HCT116 (cell line): ENCODE data around the gene EIF3L. TPM values are rescaled to one million over a fixed set of nuclear protein-coding genes. Genes with fewer than 3 reads are reported as not detected.

Experiments
- ATAC-seq: fragments of 200-7000 bp; cut with Tn5 transposase; 2 replicates; pipeline ENCODE4 v1.9.1; 2020; ENCODE audit warnings: mild to moderate bottlenecking, moderate library complexity
- BruUV-seq: library from RNA; stranded (reverse); fragments of 400-500 nt; replicated peaks from 2 replicates; lab custom pipeline; 2021; lab: Mats Ljungman, UMichigan
- CTCF ChIA-PET: fragments of 300-600 bp; sonication (Branson Sonifier 250); formaldehyde crosslinking; loops from one replicate; lab custom pipeline; 2021; ENCODE audit warnings: antibody characterized with exemption; lab: Charles Lee
- POLR2A ChIA-PET: fragments of 300-600, 350-600 bp; sonication (Branson Sonifier 250); formaldehyde crosslinking; loops from one replicate; lab custom pipeline; 2021; ENCODE audit warnings: antibody characterized with exemption; lab: Charles Lee
- RAD21 ChIA-PET, 2 experiments: fragments of 300-600 bp; sonication (Branson Sonifier 250); formaldehyde crosslinking; loops; one replicate each; lab custom pipeline; 2023; ENCODE audit warnings: low total read pairs in 2 of 2; ENCODE audit not compliant: uncharacterized antibody in 2 of 2, unreplicated experiment in 2 of 2, low non-redundant PET in 1 of 2; lab: Charles Lee
- DNase-seq: peaks from one replicate; pipeline ENCODE4 v3.0.0-alpha.2; 2010; ENCODE audit warnings: low read depth, low spot score
- H2AFZ ChIP-seq: fragments of 200-600 bp; shearing (Covaris generic), sonication (generic); 2 replicates; pipeline ENCODE4 v1.6.1; 2017; ENCODE audit warnings: low read depth, mixed run types, mixed read lengths, antibody characterized with exemption, low read length; ENCODE audit not compliant: poor library complexity, severe bottlenecking
- H3K27ac ChIP-seq: 2 replicates; pipeline ENCODE4 v1.5.1; 2012; ENCODE audit warnings: low read depth, low read length
- H3K27me3 ChIP-seq: fragments of 200-600 bp; sonication (generic); 2 replicates; pipeline ENCODE4 v1.6.1; 2016; ENCODE audit warnings: mixed run types, low read length, mixed read lengths; ENCODE audit not compliant: insufficient read depth
- H3K36me3 ChIP-seq, 2 experiments: fragments of 200-500 bp in 1 of 2; fragments of 200-600 bp in 1 of 2; sonication (Bioruptor generic) in 1 of 2; sonication (generic) in 1 of 2; 2 replicates each; pipeline versions ENCODE4 v1.5.1 to v1.6.1; 2014 to 2016; ENCODE audit warnings: low read length in 2 of 2, inconsistent platforms in 1 of 2, mixed read lengths in 1 of 2, mixed run types in 1 of 2; ENCODE audit not compliant: insufficient read depth in 2 of 2, control insufficient read depth in 1 of 2
- H3K4me1 ChIP-seq, 2 experiments: fragments of 200-600 bp in 1 of 2; sonication (generic) in 1 of 2; 2 replicates each; pipeline versions ENCODE4 v1.5.1 to v1.6.1; 2012 to 2017; ENCODE audit warnings: low read length in 2 of 2, inconsistent platforms in 1 of 2, mild to moderate bottlenecking in 1 of 2, mixed read lengths in 1 of 2, mixed run types in 1 of 2, moderate library complexity in 1 of 2; ENCODE audit not compliant: insufficient read depth in 2 of 2, control insufficient read depth in 1 of 2
- H3K4me2 ChIP-seq: fragments of 200-600 bp; sonication (generic); 2 replicates; pipeline ENCODE4 v1.6.1; 2017; ENCODE audit warnings: mixed run types, low read length, mixed read lengths
- H3K4me3 ChIP-seq, 2 experiments: fragments of 200-600 bp in 1 of 2; sonication (generic) in 1 of 2; replicated peaks in 1 of 2; 2 replicates each; pipeline ENCODE4 v1.5.1; 2011 to 2016; ENCODE audit warnings: low read length in 2 of 2, control low read depth in 1 of 2, low read depth in 1 of 2, mild to moderate bottlenecking in 1 of 2, mixed read lengths in 1 of 2, mixed run types in 1 of 2
- H3K79me2 ChIP-seq: fragments of 200-600 bp; sonication (generic); 2 replicates; pipeline ENCODE4 v1.6.1; 2017; ENCODE audit warnings: mild to moderate bottlenecking, mixed run types, low read length, moderate library complexity, mixed read lengths; ENCODE audit not compliant: insufficient read depth
- H3K9ac ChIP-seq: fragments of 200-600 bp; sonication (generic); 2 replicates; pipeline ENCODE4 v1.6.1; 2016; ENCODE audit warnings: low read length, mixed read lengths
- H3K9me2 ChIP-seq: fragments of 200-600 bp; sonication (generic), shearing (Covaris generic); 2 replicates; pipeline ENCODE4 v1.6.1; 2017; ENCODE audit warnings: mixed run types, mild to moderate bottlenecking, moderate library complexity; ENCODE audit not compliant: insufficient read depth
- H3K9me3 ChIP-seq, 2 experiments: fragments of 200-500 bp in 1 of 2; fragments of 200-600 bp in 1 of 2; sonication (Bioruptor generic) in 1 of 2; sonication (generic) in 1 of 2; 2 replicates each; pipeline ENCODE4 v1.6.1; 2014 to 2017; ENCODE audit warnings: low read length in 2 of 2, mixed read lengths in 2 of 2, inconsistent platforms in 1 of 2, low read depth in 1 of 2, mild to moderate bottlenecking in 1 of 2, mixed run types in 1 of 2, moderate library complexity in 1 of 2; ENCODE audit not compliant: control insufficient read depth in 1 of 2, insufficient read depth in 1 of 2
- H4K20me1 ChIP-seq: fragments of 200-600 bp; sonication (generic), shearing (Covaris generic); 2 replicates; pipeline ENCODE4 v1.6.1; 2017; ENCODE audit warnings: mixed run types, mild to moderate bottlenecking, moderate library complexity; ENCODE audit not compliant: insufficient read depth
- ATF3 ChIP-seq: IDR thresholded peaks from 2 replicates; pipeline ENCODE4 v1.6.1; 2012
- CBX3 ChIP-seq: IDR thresholded peaks from 2 replicates; pipeline ENCODE4 v1.6.1; 2012; ENCODE audit warnings: low read depth
- CEBPB ChIP-seq: IDR thresholded peaks from 2 replicates; pipeline ENCODE4 v1.6.1; 2012; ENCODE audit warnings: low read depth
- CTCF ChIP-seq, 3 experiments: fragments of 200-600 bp in 1 of 3; sonication (generic) in 1 of 3; IDR thresholded peaks in 2 of 3; conservative IDR thresholded peaks in 1 of 3; 2 replicates each; pipeline ENCODE4 v1.5.1; 2012 to 2017; ENCODE audit warnings: low read depth in 2 of 3, low read length in 2 of 3, antibody characterized with exemption in 1 of 3, borderline replicate concordance in 1 of 3, control low read depth in 1 of 3, mild to moderate bottlenecking in 1 of 3, mixed read lengths in 1 of 3, mixed run types in 1 of 3, moderate library complexity in 1 of 3; ENCODE audit not compliant: insufficient read depth in 1 of 3
- EGR1 ChIP-seq: IDR thresholded peaks from 2 replicates; pipeline ENCODE4 v1.6.1; 2012; ENCODE audit warnings: low read depth
- ELF1 ChIP-seq: IDR thresholded peaks from 2 replicates; pipeline ENCODE4 v1.6.1; 2012; ENCODE audit warnings: low read depth, borderline replicate concordance
- EZH2 ChIP-seq: fragments of 200-600 bp; sonication (generic); IDR thresholded peaks from 2 replicates; pipeline ENCODE4 v1.6.1; 2017; ENCODE audit warnings: antibody characterized with exemption, mixed run types
- EZH2phosphoT487 ChIP-seq: fragments of 200-600 bp; IDR thresholded peaks from 2 replicates; pipeline ENCODE4 v1.6.1; 2018; ENCODE audit warnings: antibody characterized with exemption, borderline replicate concordance
- FOSL1 ChIP-seq: IDR thresholded peaks from 2 replicates; pipeline ENCODE4 v1.6.1; 2012; ENCODE audit warnings: low read depth
- JUND ChIP-seq: IDR thresholded peaks from 2 replicates; pipeline ENCODE4 v1.6.1; 2012
- POLR2A ChIP-seq: IDR thresholded peaks from 2 replicates; pipeline ENCODE4 v1.7.0; 2011; ENCODE audit warnings: borderline replicate concordance; ENCODE audit not compliant: insufficient read depth, insufficient read length; ENCODE audit errors: extremely low read depth
- RAD21 ChIP-seq: IDR thresholded peaks from 2 replicates; pipeline ENCODE4 v1.6.1; 2012; ENCODE audit warnings: low read depth, mild to moderate bottlenecking
- REST ChIP-seq: IDR thresholded peaks from 2 replicates; pipeline ENCODE4 v1.6.1; 2012; ENCODE audit warnings: low read depth
- SIN3A ChIP-seq: IDR thresholded peaks from 2 replicates; pipeline ENCODE4 v1.6.1; 2012; ENCODE audit warnings: low read depth
- SP1 ChIP-seq: IDR thresholded peaks from 2 replicates; pipeline ENCODE4 v1.6.1; 2012; ENCODE audit warnings: low read depth
- TCF7L2 ChIP-seq: IDR thresholded peaks from 2 replicates; pipeline ENCODE4 v1.7.0; 2011; ENCODE audit warnings: borderline replicate concordance, inconsistent platforms; ENCODE audit not compliant: insufficient read depth, insufficient read length; ENCODE audit errors: extremely low read depth
- YY1 ChIP-seq: IDR thresholded peaks from 2 replicates; pipeline ENCODE4 v1.6.1; 2011; ENCODE audit warnings: low read length, low read depth, moderate library complexity, mild to moderate bottlenecking; ENCODE audit not compliant: insufficient replicate concordance; ENCODE audit errors: extremely low read depth
- ZBTB33 ChIP-seq: IDR thresholded peaks from 2 replicates; pipeline ENCODE4 v1.6.1; 2011; ENCODE audit warnings: mild to moderate bottlenecking, low read length, moderate library complexity; ENCODE audit not compliant: insufficient replicate concordance; ENCODE audit errors: extremely low read depth
- ZFX ChIP-seq: fragments of 450-650 bp; IDR thresholded peaks from 2 replicates; pipeline ENCODE4 v1.6.1; 2017
- ZNF274 ChIP-seq: fragments of 200-500 bp; sonication (Bioruptor generic); IDR thresholded peaks from 2 replicates; pipeline ENCODE4 v1.6.1; 2014; ENCODE audit warnings: mild to moderate bottlenecking, low read depth, low read length, inconsistent platforms
- intact Hi-C: fragments of 100-400 bp; cut with micrococcal nuclease; formaldehyde crosslinking; loops from 2 replicates; pipeline ENCODE4 v1.10.0; 2022
- total RNA-seq: library from RNA; stranded (reverse); gene quantifications from one replicate; pipeline ENCODE4 v1.2.1, GENCODE V29; 2021; ENCODE audit not compliant: unreplicated experiment

EIF3L gene
- total RNA-seq, 1 experiment from 2014 or later, result 687 TPM

- POLR2A ChIA-PET, result interaction anchor here (1.0 kb wide), 1 partner anchor 20 kb away, joined by 3 read pairs; no protein-coding TSS in a partner anchor
- Histone ChIP-seq H3K9me2 (no peaks in the 10 kb centered on the region), H3K27me3 (no peaks in the 10 kb centered on the region), H3K4me2 (peak overlapping the region; percentile 89), H3K4me3 (peak overlapping the region; percentile 48 to 61), H3K36me3 (no peaks in the 10 kb centered on the region), H4K20me1 (no peaks in the 10 kb centered on the region), H3K79me2 (peaks cover 26% of the 10 kb centered on the region), H3K9ac (peak overlapping the region; percentile 66), H2AFZ (no peak overlapping the region), H3K27ac (peak overlapping the region; percentile 87; the same call in 1 of the 2 replicates), H3K4me1 (peaks cover 16 to 57% of the 10 kb centered on the region in 2 experiments; a peak in 3 of 4 replicates), H3K9me3 (no peaks in the 10 kb centered on the region)
- intact Hi-C loops, result no loop called here
- TF ChIP-seq CBX3, result no peak
- TF ChIP-seq JUND, result no peak
- no peak for TF ChIP-seq CTCF (IDR thresholded peaks at IDR 0.05 in 2 of 3, conservative IDR thresholded peaks at IDR 0.05 in 1 of 3; ENCODE audit: borderline replicate concordance in 1 of 3, insufficient read depth in 1 of 3, low read depth in 2 of 3, low read length in 2 of 3)
- no peak for TF ChIP-seq ZNF274
- no peak for TF ChIP-seq EZH2phosphoT487
- TF ChIP-seq SIN3A, result no peak
- no peak for TF ChIP-seq FOSL1
- TF ChIP-seq ELF1, result no peak
- no peak for TF ChIP-seq ZBTB33
- TF ChIP-seq SP1, result no peak
- TF ChIP-seq CEBPB, result no peak
- TF ChIP-seq ZFX, result no peak
- no peak for TF ChIP-seq EZH2
- TF ChIP-seq REST, result no peak
- no peak for TF ChIP-seq RAD21
- no peak for TF ChIP-seq YY1
- no peak for TF ChIP-seq ATF3
- no peak for TF ChIP-seq POLR2A
- no peak for TF ChIP-seq EGR1
- no peak for TF ChIP-seq TCF7L2
- CTCF ChIA-PET, result no interaction called here
- ATAC-seq (no peak), DNase-seq (no peak)
- BruUV-seq, result no TSS peak
- RAD21 ChIA-PET, result no interaction called here
Observed at GRCh38 chr22:37803195-37803638, 46.0 kb upstream of the EIF3L start.
